ENCODE measurements around the gene FAHD1. TPM values are rescaled to one million over a fixed set of nuclear protein-coding genes. Genes with fewer than 3 reads are reported as not detected.

Gene FAHD1
- total RNA-seq, result 10 to 100 TPM; 21.1 to 21.2 TPM
- long read RNA-seq, transcript FAHD1-203 (1 exons, 1,974 nt), result major isoform, 30 of 31 reads
- long read RNA-seq, partial matches to known transcripts, result 0 of 31 reads
- long read RNA-seq, other reads (novel, unspliced or antisense), result 0 of 31 reads

GRCh38 chr16:1826691-1827573, at the start of gene FAHD1, which contains the start of gene HAGH:
FAHD1 (plus strand) TSS chr16:1827206; CDS start chr16:1827239, 33 bp downstream.
HAGH (minus strand) TSS chr16:1826825; CDS start chr16:1826787, 38 bp downstream.
- ATAC-seq (peak; percentile 96 to 97), DNase-seq (peak; percentile 94)
- intact Hi-C loops (cut with DNase I), result no loop called here

GRCh38 chr16:1777375-1778199, 49.4 kb upstream of the FAHD1 start:
- intact Hi-C loops (cut with DNase I), result no loop called here
- ATAC-seq (no peak), DNase-seq (peak; percentile 28)

- intact Hi-C loops (cut with DNase I), result no loop called here
- peak; percentile 19 for DNase-seq
- no peak for ATAC-seq
Measured at GRCh38 chr16:1778200-1779179, 48.5 kb upstream of the FAHD1 start.

GRCh38 chr16:1779234-1779701, 47.7 kb upstream of the FAHD1 start:
- intact Hi-C loops (cut with DNase I), result no loop called here
- ATAC-seq (no peak), DNase-seq (peak; percentile 19)

GRCh38 chr16:1779741-1780676, 47.0 kb upstream of the FAHD1 start:
- intact Hi-C loops (cut with DNase I), result no loop called here
- ATAC-seq (no peak), DNase-seq (peak; percentile 29)

GRCh38 chr16:1780677-1781072, 46.3 kb upstream of the FAHD1 start:
- DNase-seq (peak; percentile 12), ATAC-seq (no peak)
- intact Hi-C loops (cut with DNase I), result no loop called here

- intact Hi-C loops (cut with DNase I), result no loop called here
- peak; percentile 27 for DNase-seq
Measured at GRCh38 chr16:1781254-1781653, 45.8 kb upstream of the FAHD1 start.

GRCh38 chr16:1781758-1782407, 45.1 kb upstream of the FAHD1 start:
- ATAC-seq, result peak; percentile 6 to 9
- DNase-seq, result peak; percentile 38
- intact Hi-C loops (cut with DNase I), result no loop called here

More at GRCh38 chr16:1781254-1781653, 45.8 kb upstream of the FAHD1 start:
- ATAC-seq, result no peak

GRCh38 chr16:1782408-1783264, 44.4 kb upstream of the FAHD1 start, which contains the start of the genes NUBP2 and SPSB3:
NUBP2 (plus strand) TSS chr16:1782960; CDS start chr16:1783021, 61 bp downstream.
SPSB3 (minus strand) TSS chr16:1782571; CDS start chr16:1781483, 1,088 bp downstream.
- intact Hi-C loops (cut with DNase I), result no loop called here
- peak; percentile 94 to 95 for ATAC-seq
- peak; percentile 100 for DNase-seq

GRCh38 chr16:1784977-1785845, 41.8 kb upstream of the FAHD1 start:
- intact Hi-C loops (cut with DNase I), result no loop called here
- DNase-seq (peak; percentile 13), ATAC-seq (no peak)

GRCh38 chr16:1785846-1786170, 41.2 kb upstream of the FAHD1 start:
- intact Hi-C loops (cut with DNase I), result no loop called here
- DNase-seq, result peak; percentile 7
- ATAC-seq, result no peak

GRCh38 chr16:1786242-1787055, 40.6 kb upstream of the FAHD1 start:
- peak; percentile 22 for DNase-seq
- ATAC-seq, result no peak
- intact Hi-C loops (cut with DNase I), result no loop called here

GRCh38 chr16:1787056-1787321, 40.0 kb upstream of the FAHD1 start:
- peak; percentile 10 for DNase-seq
- no peak for ATAC-seq
- intact Hi-C loops (cut with DNase I), result no loop called here

- intact Hi-C loops (cut with DNase I), result no loop called here
- DNase-seq, result peak; percentile 14
- no peak for ATAC-seq
Measured at GRCh38 chr16:1787322-1788094, 39.5 kb upstream of the FAHD1 start.
